Activated naive CD8-positive, alpha-beta T cell (primary cell): ENCODE data around the gene ADAMTS17.

ENCODE experiments used
- H3K27ac Mint-ChIP-seq: one replicate; pipeline ENCODE4 v1.8.0; 2021; ENCODE audit warnings: mixed read lengths
- H3K27me3 Mint-ChIP-seq: one replicate; pipeline ENCODE4 v1.8.0; 2021; ENCODE audit warnings: mixed read lengths
- H3K36me3 Mint-ChIP-seq: one replicate; pipeline ENCODE4 v1.8.0; 2021; ENCODE audit warnings: mixed read lengths
- H3K4me1 Mint-ChIP-seq: one replicate; pipeline ENCODE4 v1.8.0; 2021; ENCODE audit warnings: low read depth, mixed read lengths
- H3K4me3 Mint-ChIP-seq: one replicate; pipeline ENCODE4 v1.8.0; 2021; ENCODE audit warnings: mild to moderate bottlenecking, mixed read lengths
- H3K9me3 Mint-ChIP-seq: one replicate; pipeline ENCODE4 v1.8.0; 2021; ENCODE audit warnings: low read depth, mixed read lengths

ADAMTS17 gene

DNA sequence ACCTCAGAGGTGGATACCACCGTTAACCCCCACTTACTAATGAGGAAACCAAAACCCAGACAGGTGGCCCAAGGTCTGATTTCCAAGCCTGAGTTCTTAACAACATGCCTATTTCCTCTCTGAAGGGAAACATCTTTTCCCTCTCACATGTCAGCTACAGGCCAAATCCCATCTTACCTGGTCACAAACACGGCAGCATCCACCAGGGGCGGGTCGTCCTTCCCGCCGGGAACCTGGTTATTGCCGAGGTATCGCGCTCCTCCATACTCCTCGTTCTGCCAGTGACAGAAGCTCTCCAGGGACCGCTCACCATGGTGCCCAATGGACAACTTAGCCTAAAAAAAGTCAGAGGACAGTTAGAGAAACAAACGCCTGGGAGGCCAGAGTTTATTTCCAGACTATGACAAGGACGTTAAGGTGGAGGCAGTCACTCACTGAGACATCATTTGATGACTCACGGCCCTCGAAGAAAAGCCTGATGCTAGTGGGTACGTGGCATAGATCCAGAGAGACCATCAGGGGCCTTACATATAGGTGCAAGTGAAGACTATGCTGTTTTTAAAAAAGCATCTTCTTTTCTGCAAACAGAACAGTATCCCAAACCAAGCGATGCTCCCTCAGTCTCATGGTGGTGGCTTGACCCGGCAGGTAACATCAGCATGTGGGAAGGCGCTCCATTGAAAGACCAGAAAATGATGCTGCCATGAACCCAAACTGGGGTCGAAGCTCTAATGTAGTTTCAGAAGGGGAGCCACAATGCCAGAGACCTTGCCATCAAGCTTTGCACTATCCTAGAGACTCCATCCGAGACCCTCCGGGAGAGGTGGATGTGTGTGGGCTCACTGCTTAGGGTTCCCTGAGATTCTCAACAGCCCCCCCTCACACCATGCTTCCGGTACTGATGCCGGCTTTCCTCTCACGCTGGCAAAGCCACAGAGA is 80.2 kb downstream of the ADAMTS17 start:
- H3K4me3 Mint-ChIP-seq: no peak overlapping the region
- H3K36me3 Mint-ChIP-seq: peaks cover 18% of the 10 kb centered on the region
- H3K4me1 Mint-ChIP-seq: no peaks in the 10 kb centered on the region
- H3K9me3 Mint-ChIP-seq: no peaks in the 10 kb centered on the region
- no peaks in the 10 kb centered on the region for H3K27me3 Mint-ChIP-seq
- H3K27ac Mint-ChIP-seq: no peak overlapping the region

DNA sequence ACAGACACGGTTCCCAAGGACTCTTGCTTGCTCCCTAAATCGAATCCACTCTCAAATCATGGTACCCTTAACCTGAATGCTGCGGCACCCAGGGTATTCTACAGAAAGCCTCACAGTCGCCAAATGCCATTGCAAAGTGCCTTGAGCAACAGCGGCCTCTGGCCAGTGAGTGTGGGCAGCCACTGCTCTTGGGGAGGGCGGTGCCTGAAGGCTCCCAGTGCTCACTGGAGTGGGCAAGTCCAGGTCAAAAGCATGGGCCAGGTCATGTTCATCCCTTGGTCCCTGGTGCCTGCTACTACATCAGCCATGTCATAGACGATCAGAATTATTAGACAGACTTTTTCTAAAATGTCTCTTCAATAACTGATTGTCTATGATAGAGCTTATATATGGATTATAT is 82.5 kb downstream of the ADAMTS17 start:
- H3K36me3 Mint-ChIP-seq: peaks cover 23% of the 10 kb centered on the region
- H3K27ac Mint-ChIP-seq: no peak overlapping the region
- H3K27me3 Mint-ChIP-seq: no peaks in the 10 kb centered on the region

DNA sequence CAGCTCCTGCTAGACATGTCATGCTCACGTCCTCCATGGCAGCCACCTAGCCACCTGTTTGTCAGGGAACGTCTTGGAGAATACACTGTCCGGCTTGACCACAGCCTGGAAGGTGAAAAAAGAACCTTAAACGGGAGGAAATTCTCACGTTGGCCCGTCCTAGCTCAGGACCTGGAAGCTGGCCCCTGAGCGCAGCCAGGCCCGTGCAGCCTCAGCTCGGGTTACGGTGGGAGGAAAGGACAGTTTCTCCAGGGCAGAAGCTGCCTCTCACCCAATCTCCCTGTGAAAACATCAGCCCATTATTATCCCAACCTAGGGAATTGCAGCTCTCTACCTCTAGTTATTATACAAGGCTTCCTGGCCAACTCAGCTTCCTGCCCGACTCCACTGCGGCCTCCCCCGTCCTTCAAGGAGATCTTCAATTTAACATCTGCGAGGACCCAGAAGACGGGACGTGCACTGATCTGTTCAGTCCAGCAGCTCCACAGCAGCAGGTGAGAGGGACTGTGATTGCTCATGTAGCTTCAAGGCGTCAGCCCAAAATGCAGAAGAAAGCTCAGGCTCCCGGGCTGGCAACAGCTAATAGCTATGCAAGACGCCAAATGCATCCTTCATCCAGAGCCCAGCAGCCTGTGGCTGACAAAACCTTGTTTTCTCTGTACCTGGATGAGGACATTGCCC is 84.7 kb downstream of the ADAMTS17 start:
- Mint-ChIP-seq H3K36me3 (peaks cover 23% of the 10 kb centered on the region), H3K27ac (no peak overlapping the region), H3K4me1 (peaks cover 3% of the 10 kb centered on the region), H3K27me3 (no peaks in the 10 kb centered on the region), H3K4me3 (no peak overlapping the region), H3K9me3 (no peaks in the 10 kb centered on the region)

More for the DNA sequence above, 82.5 kb downstream of the ADAMTS17 start:
- Mint-ChIP-seq H3K9me3 (no peaks in the 10 kb centered on the region), H3K4me3 (no peak overlapping the region), H3K4me1 (peaks cover 3% of the 10 kb centered on the region)

DNA sequence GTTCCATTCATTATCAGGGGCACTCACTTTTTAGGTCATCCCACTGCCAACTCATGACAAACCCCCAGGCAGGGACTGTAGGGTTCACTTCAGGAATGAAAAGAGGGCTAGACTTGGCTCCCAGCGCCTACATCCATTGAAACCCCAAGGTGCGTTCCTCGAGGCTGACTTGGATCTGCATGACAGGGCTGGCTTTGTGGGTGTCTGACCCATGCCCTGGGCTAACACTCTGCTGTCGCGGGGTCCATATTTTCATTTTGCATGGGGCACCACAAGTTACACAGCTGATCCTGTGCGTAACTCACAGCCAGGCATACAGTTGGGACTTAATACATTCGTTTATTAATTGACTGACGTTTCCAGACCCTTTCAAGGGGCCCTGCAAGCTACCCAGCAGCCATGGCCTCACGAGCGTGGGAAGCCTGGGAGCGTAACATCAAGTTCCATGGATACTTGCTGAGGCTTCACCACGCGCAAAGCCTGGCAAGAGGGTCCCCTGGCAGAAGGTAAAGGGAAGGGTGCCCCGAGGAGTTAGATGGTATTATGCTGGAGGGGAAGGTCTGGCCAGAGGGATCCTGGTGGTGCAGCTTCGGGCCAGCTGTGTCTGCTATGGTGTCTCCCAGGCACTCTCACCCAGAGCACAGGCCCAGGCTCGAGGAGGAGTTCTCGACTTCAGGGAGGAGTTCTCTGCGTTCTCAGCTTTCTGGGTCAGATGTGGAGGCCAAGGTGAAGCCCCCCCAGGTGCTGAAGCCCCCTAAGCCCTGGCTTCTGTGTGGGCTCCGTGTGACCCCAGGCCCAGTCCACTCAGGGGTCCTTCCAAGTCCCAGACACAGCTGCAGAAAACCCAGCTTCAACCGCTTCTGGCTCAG is 85.4 kb downstream of the ADAMTS17 start:
- peaks cover 23% of the 10 kb centered on the region for H3K36me3 Mint-ChIP-seq

DNA sequence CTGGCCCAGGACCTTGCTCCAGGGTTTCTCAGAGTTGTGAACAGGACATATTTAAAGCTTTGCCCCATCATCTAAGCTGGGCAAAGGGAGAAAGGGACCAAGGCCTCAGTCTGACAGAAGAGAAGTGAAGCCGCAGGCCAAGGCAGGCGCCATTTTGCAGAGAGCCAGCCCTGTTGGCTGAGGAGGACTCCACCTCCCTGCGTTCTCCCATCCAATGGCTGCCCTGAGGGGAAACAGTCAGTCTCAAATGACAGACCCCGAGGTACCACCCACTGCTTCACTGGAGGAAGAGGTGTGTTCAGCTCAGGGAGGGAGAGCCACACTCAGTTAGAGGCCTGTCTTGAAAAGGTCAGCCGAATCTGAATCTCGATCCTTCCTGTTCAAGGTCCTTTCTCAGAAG is 86.1 kb downstream of the ADAMTS17 start:
- peaks cover 19% of the 10 kb centered on the region for H3K36me3 Mint-ChIP-seq
- H3K27me3 Mint-ChIP-seq: no peaks in the 10 kb centered on the region
- H3K9me3 Mint-ChIP-seq: no peaks in the 10 kb centered on the region
- H3K27ac Mint-ChIP-seq: no peak overlapping the region
- H3K4me1 Mint-ChIP-seq: peaks cover 3% of the 10 kb centered on the region
- H3K4me3 Mint-ChIP-seq: no peak overlapping the region

More for the DNA sequence above, 85.4 kb downstream of the ADAMTS17 start:
- Mint-ChIP-seq H3K9me3 (no peaks in the 10 kb centered on the region), H3K27ac (no peak overlapping the region), H3K4me1 (peaks cover 3% of the 10 kb centered on the region), H3K4me3 (no peak overlapping the region), H3K27me3 (no peaks in the 10 kb centered on the region)

DNA sequence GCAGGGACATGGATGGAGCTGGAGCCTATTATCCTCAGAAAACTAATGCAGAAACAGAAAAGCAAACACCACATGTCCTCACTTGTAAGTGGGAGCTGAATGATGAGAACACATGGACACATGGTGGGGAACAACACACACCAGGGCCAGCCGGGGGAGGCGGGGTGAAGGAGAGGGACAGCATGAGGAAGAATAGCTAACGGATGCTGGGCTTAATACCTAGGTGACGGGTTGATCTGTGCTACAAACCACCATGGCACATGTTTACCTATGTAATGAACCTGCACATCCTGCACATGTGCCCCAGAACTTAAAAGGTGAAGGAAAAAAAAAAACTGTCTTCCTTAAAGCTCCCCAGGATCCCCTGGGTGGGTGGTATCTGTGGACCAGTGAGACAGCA is 87.1 kb downstream of the ADAMTS17 start:
- Mint-ChIP-seq H3K27me3 (no peaks in the 10 kb centered on the region), H3K27ac (no peak overlapping the region), H3K9me3 (no peaks in the 10 kb centered on the region), H3K4me3 (no peak overlapping the region), H3K4me1 (peaks cover 3% of the 10 kb centered on the region), H3K36me3 (peaks cover 19% of the 10 kb centered on the region)

DNA sequence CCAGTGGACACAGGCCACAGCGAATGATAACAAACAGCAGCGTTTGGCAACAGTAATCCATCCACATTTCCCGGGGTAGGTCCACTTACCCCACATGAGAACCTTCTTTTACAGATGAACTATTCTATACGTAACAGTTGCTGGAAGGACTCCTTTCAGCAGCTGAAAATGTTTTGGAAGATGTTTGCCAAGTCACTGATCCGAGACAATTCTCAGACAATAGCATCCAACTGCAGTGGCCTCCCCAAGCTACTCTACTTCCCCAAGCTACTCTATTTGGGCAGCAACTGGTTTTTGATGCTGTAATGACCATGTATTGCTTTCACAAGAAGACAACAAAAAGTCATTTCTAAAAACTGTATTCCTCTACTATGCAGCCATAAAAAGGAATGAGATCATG is 87.5 kb downstream of the ADAMTS17 start:
- Mint-ChIP-seq H3K27me3 (no peaks in the 10 kb centered on the region), H3K9me3 (no peaks in the 10 kb centered on the region), H3K4me3 (no peak overlapping the region), H3K27ac (no peak overlapping the region), H3K36me3 (peaks cover 19% of the 10 kb centered on the region), H3K4me1 (peaks cover 3% of the 10 kb centered on the region)

DNA sequence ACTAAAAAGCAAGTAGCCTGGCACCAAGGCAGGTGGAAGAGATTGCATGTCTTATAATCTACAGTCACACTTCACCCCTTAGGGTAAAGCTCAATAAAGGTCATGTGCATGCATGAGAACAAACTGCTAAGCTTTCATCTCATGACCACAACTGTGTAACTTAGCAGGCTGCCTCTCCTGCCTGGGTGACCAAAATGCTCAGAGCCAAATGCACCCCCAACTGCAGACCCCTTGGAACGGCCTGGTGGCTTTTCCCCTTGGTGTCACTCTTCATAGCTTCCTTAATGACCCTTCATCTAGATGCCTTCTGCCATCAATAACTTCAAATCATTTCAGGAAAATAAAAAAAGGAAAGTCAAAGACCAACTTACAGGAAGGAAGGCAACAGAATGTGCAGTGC is 88.1 kb downstream of the ADAMTS17 start:
- Mint-ChIP-seq H3K27me3 (no peaks in the 10 kb centered on the region), H3K4me1 (peaks cover 3% of the 10 kb centered on the region), H3K27ac (no peak overlapping the region), H3K36me3 (peaks cover 18% of the 10 kb centered on the region), H3K9me3 (no peaks in the 10 kb centered on the region), H3K4me3 (no peak overlapping the region)

DNA sequence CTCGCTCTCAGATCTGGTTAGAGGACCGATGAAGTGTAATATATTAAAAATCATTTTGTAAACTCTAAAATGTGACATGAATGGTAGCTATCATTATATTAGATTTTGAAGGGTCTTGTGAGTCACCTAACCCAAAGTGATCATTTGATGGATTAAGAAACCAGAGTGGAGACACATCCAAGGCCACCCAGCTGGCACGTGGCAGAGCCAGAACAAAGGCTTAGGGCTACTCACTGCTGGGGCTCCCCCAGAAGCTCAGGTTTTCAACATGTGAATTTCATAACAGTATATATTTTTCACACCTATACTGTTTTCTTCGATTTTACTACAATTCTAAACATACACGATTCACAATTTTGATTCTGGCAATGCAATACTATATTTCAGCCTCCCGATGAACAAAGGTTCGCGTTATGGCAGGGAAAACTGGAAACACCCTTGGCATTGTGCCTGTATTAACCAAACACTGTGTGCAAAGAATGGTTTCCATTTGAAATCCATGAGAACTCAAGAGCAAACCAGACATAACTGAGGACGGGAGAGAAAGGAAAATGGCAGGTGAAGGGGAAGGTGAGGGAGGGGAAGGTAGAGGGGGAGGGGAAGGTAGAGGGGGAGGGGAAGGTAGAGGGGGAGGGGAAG is 88.9 kb downstream of the ADAMTS17 start:
- Mint-ChIP-seq H3K27ac (no peak overlapping the region), H3K27me3 (no peaks in the 10 kb centered on the region), H3K9me3 (no peaks in the 10 kb centered on the region), H3K4me1 (peaks cover 3% of the 10 kb centered on the region), H3K4me3 (no peak overlapping the region), H3K36me3 (peaks cover 11% of the 10 kb centered on the region)

DNA sequence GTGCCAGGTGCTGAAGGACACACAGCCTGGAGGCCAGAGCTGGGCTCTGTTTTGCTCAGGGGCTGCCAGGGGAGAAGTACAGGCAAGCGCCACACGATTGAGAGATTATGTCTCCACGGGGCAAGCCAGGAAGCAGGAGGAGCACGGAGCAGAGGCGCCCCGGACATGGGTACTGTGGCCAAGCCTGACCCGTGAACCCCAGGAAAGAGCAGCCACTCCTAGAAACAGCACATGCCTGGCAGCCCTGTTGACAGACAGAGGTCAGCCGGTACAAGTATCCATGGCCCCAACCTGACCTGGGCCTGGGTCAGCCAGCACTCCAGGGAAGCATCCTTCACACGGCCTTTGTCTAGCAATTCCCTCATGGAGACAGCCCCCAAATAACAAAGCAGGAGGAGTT is 89.4 kb downstream of the ADAMTS17 start:
- Mint-ChIP-seq H3K4me3 (no peak overlapping the region), H3K27ac (no peak overlapping the region)

DNA sequence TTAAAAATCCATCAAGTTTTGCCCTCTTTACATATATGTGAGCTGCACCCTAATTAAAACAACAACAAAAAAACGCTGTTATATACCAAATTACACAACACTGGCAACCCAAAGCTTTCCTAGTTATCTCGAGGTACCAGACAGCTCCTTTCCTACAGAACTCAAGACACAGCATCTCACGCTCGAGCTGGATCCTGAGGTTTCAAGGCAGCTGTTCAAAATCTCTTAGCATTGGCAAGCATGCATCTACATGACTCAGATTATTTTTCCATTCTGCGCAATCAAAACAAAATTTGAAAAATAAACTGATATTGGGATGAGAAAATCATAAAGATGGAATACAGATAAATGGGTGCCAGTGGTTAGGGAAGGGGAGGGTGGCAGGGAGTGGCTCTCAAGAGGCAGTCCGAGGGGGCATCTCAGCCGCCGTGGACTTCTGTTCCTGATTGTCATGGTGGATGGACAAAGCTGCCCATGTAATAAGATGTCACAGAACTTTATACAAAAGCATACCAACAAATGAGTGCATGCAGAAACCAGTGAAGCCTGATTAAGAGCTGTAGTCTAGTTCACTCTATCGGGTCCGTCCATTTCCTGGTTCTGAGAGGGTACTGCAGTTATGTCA is 91.5 kb downstream of the ADAMTS17 start:
- no peak overlapping the region for H3K4me3 Mint-ChIP-seq
- peaks cover 3% of the 10 kb centered on the region for H3K4me1 Mint-ChIP-seq

More for the DNA sequence above, 89.4 kb downstream of the ADAMTS17 start:
- H3K4me1 Mint-ChIP-seq: peaks cover 3% of the 10 kb centered on the region
- no peaks in the 10 kb centered on the region for H3K9me3 Mint-ChIP-seq
- H3K27me3 Mint-ChIP-seq: no peaks in the 10 kb centered on the region
- peaks cover 7% of the 10 kb centered on the region for H3K36me3 Mint-ChIP-seq

DNA sequence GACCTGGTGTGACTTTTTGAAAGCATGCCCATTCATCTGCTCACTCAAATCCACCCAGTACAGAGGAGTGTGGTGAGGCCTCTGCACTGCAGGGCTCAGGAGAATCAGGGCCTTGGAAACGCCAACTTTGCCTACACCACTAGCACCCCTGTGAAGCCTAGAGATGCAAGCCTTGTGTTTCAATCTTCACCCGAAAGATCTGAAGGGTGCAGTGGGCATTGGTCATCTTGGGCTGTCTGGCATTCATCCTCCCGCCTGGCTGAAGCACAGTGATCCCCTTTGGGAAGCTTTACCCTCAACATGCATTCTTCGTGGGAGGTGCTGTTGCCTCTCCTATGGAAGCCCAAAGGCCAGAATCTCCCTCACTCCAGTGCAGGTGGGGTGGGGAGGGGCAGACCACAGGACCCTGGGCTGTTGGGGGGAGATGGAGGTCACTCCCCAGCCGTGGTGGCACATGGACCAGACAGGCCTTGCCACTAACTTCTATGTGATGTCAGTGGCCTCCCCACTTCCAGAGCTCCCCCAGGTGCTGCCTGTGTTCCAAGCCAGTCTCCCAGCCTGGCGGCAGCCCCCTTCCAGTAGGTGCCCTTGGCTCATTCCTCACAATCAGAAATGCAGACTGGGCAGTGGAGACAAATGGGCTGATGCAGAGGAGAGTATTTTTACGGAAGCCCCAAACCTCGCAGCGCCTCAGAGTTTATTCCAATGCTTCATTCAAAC is 92.5 kb downstream of the ADAMTS17 start:
- no peaks in the 10 kb centered on the region for H3K4me1 Mint-ChIP-seq
- no peaks in the 10 kb centered on the region for H3K9me3 Mint-ChIP-seq
- no peaks in the 10 kb centered on the region for H3K27me3 Mint-ChIP-seq
- H3K27ac Mint-ChIP-seq: no peak overlapping the region
- no peak overlapping the region for H3K4me3 Mint-ChIP-seq
- H3K36me3 Mint-ChIP-seq: peaks cover 5% of the 10 kb centered on the region

More for the DNA sequence above, 91.5 kb downstream of the ADAMTS17 start:
- Mint-ChIP-seq H3K27me3 (no peaks in the 10 kb centered on the region), H3K9me3 (no peaks in the 10 kb centered on the region), H3K36me3 (peaks cover 10% of the 10 kb centered on the region), H3K27ac (no peak overlapping the region)

DNA sequence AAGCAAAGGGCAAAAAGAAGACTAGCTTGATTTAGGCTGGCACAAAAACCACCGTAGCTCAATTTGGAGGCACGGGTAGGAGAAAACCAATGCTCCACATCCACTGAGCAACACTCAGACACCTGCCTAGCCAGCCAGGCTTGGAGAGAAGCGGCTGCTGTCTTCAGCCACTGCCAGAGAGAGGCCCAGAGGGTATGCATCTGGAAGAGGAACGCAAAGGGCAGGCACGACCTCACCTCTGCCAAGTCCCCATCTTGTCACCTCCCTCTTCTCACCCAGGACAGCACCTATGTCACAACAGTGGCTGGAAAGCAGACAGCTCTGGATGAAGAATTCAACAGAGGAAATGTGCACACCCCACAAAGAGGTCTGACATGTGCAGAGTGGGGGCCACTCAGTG is 93.5 kb downstream of the ADAMTS17 start:
- Mint-ChIP-seq H3K4me1 (no peaks in the 10 kb centered on the region), H3K36me3 (peaks cover 8% of the 10 kb centered on the region), H3K9me3 (no peaks in the 10 kb centered on the region), H3K27ac (no peak overlapping the region), H3K27me3 (no peaks in the 10 kb centered on the region), H3K4me3 (no peak overlapping the region)
